HepG2 (cell line): Measurements from ENCODE around the gene MACROD2. TPM values are rescaled to one million over a fixed set of nuclear protein-coding genes. Genes with fewer than 3 reads are reported as not detected.

Experiments used
- ATAC-seq: fragments of 200-7000 bp; cut with Tn5 transposase; 3 replicates; pipeline ENCODE4 v1.9.1; 2020; ENCODE audit warnings: mild to moderate bottlenecking, moderate library complexity
- BruUV-seq: library from RNA; stranded (reverse); fragments of 400-500 nt; replicated peaks from 2 replicates; lab custom pipeline; 2021; lab: Mats Ljungman, UMichigan
- CTCF ChIA-PET: fragments of 300-600 bp; formaldehyde crosslinking; extraction: SDS; loops from one replicate; lab custom pipeline; 2021; ENCODE audit warnings: low total read pairs, inconsistent platforms, low intra/inter-chr PET ratio; lab: Yijun Ruan, JAX
- POLR2A ChIA-PET: fragments of 350-600 bp; sonication (Branson Sonifier 250); formaldehyde crosslinking; loops from one replicate; lab custom pipeline; 2020; ENCODE audit warnings: antibody characterized with exemption, inconsistent platforms; lab: Yijun Ruan, JAX
- DNase-seq: peaks from one replicate; pipeline ENCODE4 v3.0.0-alpha.2; 2015; ENCODE audit warnings: low spot score
- FAIRE-seq: peaks from 3 replicates; lab custom pipeline; 2011; peaks lifted over from hg19 to GRCh38; lab: Jason Lieb, UNC
- H2AFZ ChIP-seq: one replicate; pipeline ENCODE4 v1.6.1; 2011; ENCODE audit warnings: low read length, inconsistent platforms
- H3K27ac ChIP-seq: fragments of 300-600 bp; 3 replicates; pipeline ENCODE4 v1.8.0; 2011; ENCODE audit warnings: mixed run types, mild to moderate bottlenecking, mixed read lengths, low read length, inconsistent platforms; ENCODE audit not compliant: insufficient read depth; ENCODE audit errors: extremely low read length
- H3K27me3 ChIP-seq, 2 experiments: fragments of 200-600 bp in 1 of 2; 2 replicates in 1 of 2; 3 replicates in 1 of 2; pipeline versions ENCODE4 v1.6.0 to v1.8.0; 2011; ENCODE audit warnings: low read length in 2 of 2, mild to moderate bottlenecking in 2 of 2, moderate library complexity in 2 of 2, inconsistent platforms in 1 of 2; ENCODE audit not compliant: insufficient read depth in 2 of 2, control insufficient read depth in 1 of 2
- H3K36me3 ChIP-seq, 2 experiments: fragments of 200-600 bp in 1 of 2; replicated peaks in 1 of 2; 2 replicates in 1 of 2; 3 replicates in 1 of 2; pipeline versions ENCODE4 v1.5.1 to v1.8.0; 2011; ENCODE audit warnings: low read length in 2 of 2, inconsistent platforms in 1 of 2; ENCODE audit not compliant: insufficient read depth in 2 of 2, control insufficient read depth in 1 of 2
- H3K4me1 ChIP-seq: 2 replicates; pipeline ENCODE4 v1.5.1; 2012; ENCODE audit warnings: low read length, inconsistent platforms; ENCODE audit not compliant: insufficient read depth
- H3K4me2 ChIP-seq: 2 replicates; pipeline ENCODE4 v1.6.0; 2011; ENCODE audit warnings: low read depth, low read length, inconsistent platforms
- H3K4me3 ChIP-seq, 3 experiments: fragments of 200-600 bp in 1 of 3; sonication (generic), shearing (Covaris generic) in 1 of 3; replicated peaks in 1 of 3; 2 replicates each; pipeline ENCODE4 v1.5.1; 2011 to 2016; ENCODE audit warnings: low read length in 3 of 3, inconsistent platforms in 2 of 3, low read depth in 2 of 3, mild to moderate bottlenecking in 2 of 3, control low read depth in 1 of 3, mixed read lengths in 1 of 3; ENCODE audit not compliant: insufficient read depth in 1 of 3
- H3K79me2 ChIP-seq: one replicate; pipeline ENCODE4 v1.6.1; 2011; ENCODE audit warnings: low read length, inconsistent platforms; ENCODE audit not compliant: insufficient read depth
- H3K9ac ChIP-seq: 2 replicates; pipeline ENCODE4 v1.6.0; 2011; ENCODE audit warnings: mild to moderate bottlenecking, low read depth, low read length, inconsistent platforms; ENCODE audit not compliant: insufficient read depth
- H3K9me3 ChIP-seq: 2 replicates; pipeline ENCODE4 v1.5.1; 2012; ENCODE audit warnings: mild to moderate bottlenecking, low read length
- H4K20me1 ChIP-seq: 2 replicates; pipeline ENCODE4 v1.6.0; 2011; ENCODE audit warnings: inconsistent platforms, mild to moderate bottlenecking, low read length, moderate library complexity; ENCODE audit not compliant: insufficient read depth
- ATF2 ChIP-seq: sonication (generic); formaldehyde crosslinking; IDR thresholded peaks from 2 replicates; pipeline ENCODE4 v1.4.0; 2020; ENCODE audit warnings: missing genetic modification reagents
- ATF3 ChIP-seq: sonication (generic); formaldehyde crosslinking; IDR thresholded peaks from 2 replicates; pipeline ENCODE4 v1.4.0; 2020; ENCODE audit warnings: missing genetic modification reagents
- HNF4A ChIP-seq: sonication (generic); formaldehyde crosslinking; IDR thresholded peaks from 2 replicates; pipeline ENCODE4 v1.4.0; 2020; ENCODE audit warnings: missing genetic modification reagents
- PPARG ChIP-seq: conservative IDR thresholded peaks from 2 replicates; pipeline ENCODE4 v1.6.1; 2016; ENCODE audit warnings: missing biosample characterization, missing genetic modification reagents
- PRMT3 ChIP-seq: sonication (generic); formaldehyde crosslinking; IDR thresholded peaks from 2 replicates; pipeline ENCODE4 v1.8.1; 2022; ENCODE audit warnings: low read depth, mild to moderate bottlenecking, moderate library complexity, missing genetic modification reagents, borderline replicate concordance
- ZNF382 ChIP-seq: sonication (generic); formaldehyde crosslinking; IDR thresholded peaks from 2 replicates; pipeline ENCODE4 v1.5.0; 2020; ENCODE audit warnings: missing genetic modification reagents, mild to moderate bottlenecking, borderline replicate concordance
- ZNF430 ChIP-seq: sonication (generic); formaldehyde crosslinking; IDR thresholded peaks from 2 replicates; pipeline ENCODE4 v1.9.0; 2021; ENCODE audit warnings: mild to moderate bottlenecking, missing genetic modification reagents
- ZNF564 ChIP-seq: sonication (generic); formaldehyde crosslinking; IDR thresholded peaks from 2 replicates; pipeline ENCODE4 v1.8.1; 2023; ENCODE audit warnings: mild to moderate bottlenecking, missing genetic modification reagents
- WGBS: methylation state at CpG from one replicate; pipeline ENCODE4 v1.1.6; 2017; ENCODE audit warnings: low lambda C conversion rate; 5-methylcytosine and 5-hydroxymethylcytosine counted together
- in situ Hi-C: cut with HindIII; loops from 2 replicates; pipeline ENCODE4 v1.10.0; 2017; ENCODE audit warnings: low pct_unique_long_range_greater_than_20kb; ENCODE audit not compliant: extremely low pct_ligation_motif_present
- intact Hi-C: fragments of 100-400 bp; cut with micrococcal nuclease; formaldehyde crosslinking; loops from one replicate; pipeline ENCODE4 v1.10.0; 2022; ENCODE audit not compliant: unreplicated experiment
- polyA plus RNA-seq, 8 experiments: library from polyadenylated mRNA; depleted of rRNA in 3 of 8; stranded (reverse) in 7 of 8; unstranded in 1 of 8; fragments of >200 nt; fragmentation: Illumina TruSeq in 4 of 8; extraction: Trizol in 4 of 8; gene quantifications; 2 replicates each; pipeline versions ENCODE4 v1.2.1 to v1.2.3, GENCODE V29; 2011 to 2016; ENCODE audit warnings: low read depth in 4 of 8, missing spikeins in 1 of 8, mixed read lengths in 1 of 8; ENCODE audit not compliant: insufficient read depth in 1 of 8
- total RNA-seq, 5 experiments: library from RNA; depleted of rRNA; stranded (reverse); fragments of >200 nt; fragmentation: Illumina TruSeq; extraction: Trizol; gene quantifications; 2 replicates each; pipeline ENCODE4 v1.2.3, GENCODE V29; 2016; ENCODE audit warnings: low read depth in 1 of 5

The MACROD2 gene
- total and polyA plus RNA-seq, 2 of the 13 experiments (the other 11 are each of a cell fraction or from before 2014, with no cell fraction given): 0.13 to 0.51 TPM

GRCh38 chr20:14569641-14570040, 574.3 kb downstream of the MACROD2 start:
- intact Hi-C loops (no loop called here), in situ Hi-C loops (no loop called here)
- Histone ChIP-seq H4K20me1 (no peaks in the 10 kb centered on the region), H3K79me2 (no peaks in the 10 kb centered on the region), H2AFZ (no peak overlapping the region), H3K4me2 (no peak overlapping the region), H3K27ac (no peak overlapping the region), H3K4me1 (no peaks in the 10 kb centered on the region), H3K36me3 (no peaks in the 10 kb centered on the region), H3K27me3 (no peaks in the 10 kb centered on the region), H3K4me3 (no peak overlapping the region), H3K9ac (no peak overlapping the region), H3K9me3 (peaks cover 12% of the 10 kb centered on the region; the same call in 1 of the 2 replicates)
- CTCF ChIA-PET: no interaction called here
- BruUV-seq: no TSS peak
- POLR2A ChIA-PET: no interaction called here
- DNase-seq (no peak), ATAC-seq (no peak), FAIRE-seq (no peak)
- 9% methylated on average over 2 of the region's 2 CpGs for WGBS
- TF ChIP-seq ATF3 (CRISPR knock-in tag) (no peak), ZNF430 (no peak)

- H2AFZ ChIP-seq: no peak overlapping the region
- POLR2A ChIA-PET: no interaction called here
- H3K9me3 ChIP-seq: peaks cover 8% of the 10 kb centered on the region; the same call in 1 of the 2 replicates
- no peaks in the 10 kb centered on the region for H3K36me3 ChIP-seq
- WGBS: 14% methylated on average over 2 of the region's 2 CpGs
- ATAC-seq (no peak), DNase-seq (no peak), FAIRE-seq (no peak)
- CTCF ChIA-PET: no interaction called here
- no peak overlapping the region for H3K9ac ChIP-seq
- BruUV-seq: no TSS peak
- H3K4me1 ChIP-seq: no peaks in the 10 kb centered on the region
- H3K4me2 ChIP-seq: no peak overlapping the region
- in situ Hi-C loops (no loop called here), intact Hi-C loops (no loop called here)
- H3K27ac ChIP-seq: no peak overlapping the region
- no peaks in the 10 kb centered on the region for H3K79me2 ChIP-seq
- TF ChIP-seq ZNF382 (CRISPR knock-in tag) (no peak), ATF2 (CRISPR knock-in tag) (no peak), PPARG (CRISPR knock-in tag) (no peak), ZNF564 (no peak), HNF4A (CRISPR knock-in tag) (no peak), PRMT3 (no peak)
- H4K20me1 ChIP-seq: no peaks in the 10 kb centered on the region
- no peaks in the 10 kb centered on the region for H3K27me3 ChIP-seq
- H3K4me3 ChIP-seq: no peak overlapping the region
These were observed 575.5 kb downstream of the MACROD2 start for GRCh38 chr20:14570811-14571210.
